Hepatocyte (in vitro differentiated cells): ENCODE measurements around the gene WRNIP1. TPM values are rescaled to one million over a fixed set of nuclear protein-coding genes. Genes with fewer than 3 reads are reported as not detected.

ENCODE experiments used
- DNase-seq: peaks from one replicate; pipeline ENCODE4 v3.0.0-alpha.2; 2016; ENCODE audit warnings: low spot score
- H2AFZ ChIP-seq: fragments of 200-600 bp; sonication (generic); 2 replicates; pipeline ENCODE4 v1.6.0; 2016; ENCODE audit warnings: antibody characterized with exemption, mild to moderate bottlenecking
- H3K27ac ChIP-seq: fragments of 200-600 bp; sonication (generic); 2 replicates; pipeline ENCODE4 v1.5.1; 2016; ENCODE audit warnings: mild to moderate bottlenecking
- H3K27me3 ChIP-seq: fragments of 200-600 bp; sonication (generic); 2 replicates; pipeline ENCODE4 v1.6.1; 2016
- H3K36me3 ChIP-seq: fragments of 200-600 bp; sonication (generic); replicated peaks from 2 replicates; pipeline ENCODE4 v1.5.1; 2016; ENCODE audit warnings: low read depth; ENCODE audit not compliant: insufficient read depth
- H3K4me1 ChIP-seq: fragments of 200-600 bp; sonication (generic); 2 replicates; pipeline ENCODE4 v1.5.1; 2016; ENCODE audit warnings: mild to moderate bottlenecking, moderate library complexity; ENCODE audit not compliant: insufficient read depth
- H3K4me2 ChIP-seq: fragments of 200-600 bp; sonication (generic); 2 replicates; pipeline ENCODE4 v1.6.0; 2016
- H3K4me3 ChIP-seq: fragments of 200-600 bp; sonication (generic); 2 replicates; pipeline ENCODE4 v1.5.1; 2016; ENCODE audit warnings: mild to moderate bottlenecking
- H3K79me2 ChIP-seq: fragments of 200-600 bp; sonication (generic); 2 replicates; pipeline ENCODE4 v1.6.0; 2017; ENCODE audit warnings: mild to moderate bottlenecking
- H3K9me2 ChIP-seq: fragments of 200-600 bp; sonication (generic); replicated peaks from 2 replicates; pipeline ENCODE4 v1.6.0; 2017; ENCODE audit warnings: mild to moderate bottlenecking; ENCODE audit not compliant: insufficient read depth
- H3K9me3 ChIP-seq: fragments of 200-600 bp; sonication (generic); 2 replicates; pipeline ENCODE4 v1.5.1; 2016; ENCODE audit warnings: low read depth, mild to moderate bottlenecking
- H4K20me1 ChIP-seq: fragments of 200-600 bp; sonication (generic); 2 replicates; pipeline ENCODE4 v1.6.0; 2016; ENCODE audit warnings: mild to moderate bottlenecking; ENCODE audit not compliant: insufficient read depth, poor library complexity, severe bottlenecking
- EZH2 ChIP-seq: fragments of 200-600 bp; sonication (generic); IDR thresholded peaks from 2 replicates; pipeline ENCODE4 v1.6.1; 2016; ENCODE audit warnings: antibody characterized with exemption, mild to moderate bottlenecking, borderline replicate concordance
- EZH2phosphoT487 ChIP-seq: fragments of 200-600 bp; sonication (generic); IDR thresholded peaks from one replicate; pipeline ENCODE4 v1.6.1; 2018; ENCODE audit warnings: antibody characterized with exemption, mild to moderate bottlenecking, low read depth, moderate library complexity; ENCODE audit not compliant: unreplicated experiment, severe bottlenecking
- WGBS: methylation state at CpG from one replicate; pipeline ENCODE4 v1.1.6; 2016; ENCODE audit warnings: low lambda C conversion rate; ENCODE audit errors: missing lambda C conversion rate; 5-methylcytosine and 5-hydroxymethylcytosine counted together
- polyA plus RNA-seq: library from polyadenylated mRNA; unstranded; fragments of >200 nt; fragmentation: Nextera tagmentation; extraction: Ambion mirVana; gene quantifications from 2 replicates; pipeline ENCODE4 v1.2.1, GENCODE V29; 2016
- total RNA-seq: library from RNA; depleted of rRNA; stranded (reverse); fragments of >200 nt; gene quantifications from 2 replicates; pipeline ENCODE4 v1.2.3, GENCODE V29; 2014
- TF ChIP-seq, protein P1 (sequence below): fragments of 200-600 bp; sonication (generic); IDR thresholded peaks from 2 replicates; pipeline ENCODE4 v1.5.1; 2016; ENCODE audit warnings: antibody characterized with exemption, mild to moderate bottlenecking; ENCODE audit not compliant: poor library complexity

The WRNIP1 gene
- total and polyA plus RNA-seq, 2 experiments from 2014 or later: 47.6 to 54.6 TPM

GRCh38 chr6:2791450-2791974 is 26.3 kb downstream of the WRNIP1 start:
- Histone ChIP-seq H3K27ac (no peak overlapping the region), H3K4me1 (peaks cover 3% of the 10 kb centered on the region), H3K9me2 (no peaks in the 10 kb centered on the region), H3K27me3 (no peaks in the 10 kb centered on the region), H3K4me3 (no peak overlapping the region), H3K4me2 (no peak overlapping the region), H3K9me3 (no peaks in the 10 kb centered on the region), H4K20me1 (no peaks in the 10 kb centered on the region), H3K79me2 (peaks cover 6% of the 10 kb centered on the region), H2AFZ (no peak overlapping the region), H3K36me3 (no peaks in the 10 kb centered on the region)
- DNase-seq: no peak
- TF ChIP-seq, protein P1, sequence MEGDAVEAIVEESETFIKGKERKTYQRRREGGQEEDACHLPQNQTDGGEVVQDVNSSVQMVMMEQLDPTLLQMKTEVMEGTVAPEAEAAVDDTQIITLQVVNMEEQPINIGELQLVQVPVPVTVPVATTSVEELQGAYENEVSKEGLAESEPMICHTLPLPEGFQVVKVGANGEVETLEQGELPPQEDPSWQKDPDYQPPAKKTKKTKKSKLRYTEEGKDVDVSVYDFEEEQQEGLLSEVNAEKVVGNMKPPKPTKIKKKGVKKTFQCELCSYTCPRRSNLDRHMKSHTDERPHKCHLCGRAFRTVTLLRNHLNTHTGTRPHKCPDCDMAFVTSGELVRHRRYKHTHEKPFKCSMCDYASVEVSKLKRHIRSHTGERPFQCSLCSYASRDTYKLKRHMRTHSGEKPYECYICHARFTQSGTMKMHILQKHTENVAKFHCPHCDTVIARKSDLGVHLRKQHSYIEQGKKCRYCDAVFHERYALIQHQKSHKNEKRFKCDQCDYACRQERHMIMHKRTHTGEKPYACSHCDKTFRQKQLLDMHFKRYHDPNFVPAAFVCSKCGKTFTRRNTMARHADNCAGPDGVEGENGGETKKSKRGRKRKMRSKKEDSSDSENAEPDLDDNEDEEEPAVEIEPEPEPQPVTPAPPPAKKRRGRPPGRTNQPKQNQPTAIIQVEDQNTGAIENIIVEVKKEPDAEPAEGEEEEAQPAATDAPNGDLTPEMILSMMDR: no peak
- TF ChIP-seq EZH2: no peak
- TF ChIP-seq EZH2phosphoT487: no peak
- 75% methylated on average over 4 of the region's 4 CpGs for WGBS

- Histone ChIP-seq H3K27me3 (no peaks in the 10 kb centered on the region), H3K9me2 (no peaks in the 10 kb centered on the region), H3K4me1 (peaks cover 8% of the 10 kb centered on the region), H4K20me1 (no peaks in the 10 kb centered on the region), H3K4me3 (no peak overlapping the region), H3K36me3 (no peaks in the 10 kb centered on the region), H3K9me3 (no peaks in the 10 kb centered on the region), H3K27ac (no peak overlapping the region), H3K79me2 (peaks cover 6% of the 10 kb centered on the region), H3K4me2 (no peak overlapping the region), H2AFZ (no peak overlapping the region)
- TF ChIP-seq, protein P1: no peak
- TF ChIP-seq EZH2phosphoT487: no peak
- TF ChIP-seq EZH2: no peak
- DNase-seq: no peak
- 88% methylated on average over 17 of the region's 17 CpGs for WGBS
Observed at GRCh38 chr6:2792330-2793110, 27.3 kb downstream of the WRNIP1 start.

DNA sequence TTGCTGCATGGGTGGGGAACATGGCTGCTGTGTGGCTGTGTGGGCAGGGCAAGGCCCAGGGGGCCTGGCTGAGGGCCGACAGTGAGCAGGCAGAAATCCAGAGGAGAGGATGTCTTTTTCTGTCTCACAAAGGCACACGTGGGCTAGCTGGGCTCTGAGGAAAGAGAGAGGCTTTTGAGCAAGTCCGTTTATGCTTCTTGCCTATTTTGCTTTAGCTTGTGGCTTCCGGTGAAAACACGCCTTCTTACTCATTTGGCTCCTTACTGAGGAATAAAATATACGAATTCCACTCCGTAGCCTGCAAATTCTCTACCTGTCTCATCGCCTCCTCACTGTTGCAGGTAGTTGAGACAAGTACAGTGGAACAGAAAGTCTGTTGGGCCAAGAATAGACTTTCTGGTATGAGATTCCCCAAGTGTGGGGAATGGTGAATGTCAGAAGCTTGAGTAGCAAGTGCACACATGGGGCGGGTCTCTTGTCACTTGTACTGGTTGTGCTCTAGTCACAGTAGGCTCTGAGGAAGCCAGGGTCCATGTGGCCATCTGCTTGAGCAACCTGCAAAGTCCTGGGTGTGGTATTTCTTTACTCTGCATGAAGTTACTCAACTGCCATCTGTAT is 28.4 kb downstream of the WRNIP1 start:
- DNase-seq: peak; percentile 56
- 89% methylated on average over 9 of the region's 9 CpGs for WGBS
- H3K4me1 ChIP-seq: peaks cover 8% of the 10 kb centered on the region

More for the DNA sequence above, 28.4 kb downstream of the WRNIP1 start:
- Histone ChIP-seq H3K27me3 (no peaks in the 10 kb centered on the region), H4K20me1 (no peaks in the 10 kb centered on the region), H3K4me2 (no peak overlapping the region), H3K36me3 (no peaks in the 10 kb centered on the region), H3K27ac (peak overlapping the region; percentile 54), H3K79me2 (peaks cover 6% of the 10 kb centered on the region), H3K9me2 (no peaks in the 10 kb centered on the region), H3K4me3 (no peak overlapping the region), H2AFZ (no peak overlapping the region), H3K9me3 (no peaks in the 10 kb centered on the region)
- TF ChIP-seq EZH2phosphoT487: no peak
- TF ChIP-seq, protein P1: no peak
- no peak for TF ChIP-seq EZH2
